Hepatocyte (in vitro differentiated cells): ENCODE results near the gene MAPK8IP1. TPM values are rescaled to one million over a fixed set of nuclear protein-coding genes. Genes with fewer than 3 reads are reported as not detected.

Source experiments
- DNase-seq: peaks from one replicate; pipeline ENCODE4 v3.0.0-alpha.2; 2016; ENCODE audit warnings: low spot score
- H2AFZ ChIP-seq: fragments of 200-600 bp; sonication (generic); 2 replicates; pipeline ENCODE4 v1.6.0; 2016; ENCODE audit warnings: antibody characterized with exemption, mild to moderate bottlenecking
- H3K27ac ChIP-seq: fragments of 200-600 bp; sonication (generic); 2 replicates; pipeline ENCODE4 v1.5.1; 2016; ENCODE audit warnings: mild to moderate bottlenecking
- H3K27me3 ChIP-seq: fragments of 200-600 bp; sonication (generic); 2 replicates; pipeline ENCODE4 v1.6.1; 2016
- H3K36me3 ChIP-seq: fragments of 200-600 bp; sonication (generic); replicated peaks from 2 replicates; pipeline ENCODE4 v1.5.1; 2016; ENCODE audit warnings: low read depth; ENCODE audit not compliant: insufficient read depth
- H3K4me1 ChIP-seq: fragments of 200-600 bp; sonication (generic); 2 replicates; pipeline ENCODE4 v1.5.1; 2016; ENCODE audit warnings: mild to moderate bottlenecking, moderate library complexity; ENCODE audit not compliant: insufficient read depth
- H3K4me2 ChIP-seq: fragments of 200-600 bp; sonication (generic); 2 replicates; pipeline ENCODE4 v1.6.0; 2016
- H3K4me3 ChIP-seq: fragments of 200-600 bp; sonication (generic); 2 replicates; pipeline ENCODE4 v1.5.1; 2016; ENCODE audit warnings: mild to moderate bottlenecking
- H3K79me2 ChIP-seq: fragments of 200-600 bp; sonication (generic); 2 replicates; pipeline ENCODE4 v1.6.0; 2017; ENCODE audit warnings: mild to moderate bottlenecking
- H3K9me2 ChIP-seq: fragments of 200-600 bp; sonication (generic); replicated peaks from 2 replicates; pipeline ENCODE4 v1.6.0; 2017; ENCODE audit warnings: mild to moderate bottlenecking; ENCODE audit not compliant: insufficient read depth
- H3K9me3 ChIP-seq: fragments of 200-600 bp; sonication (generic); 2 replicates; pipeline ENCODE4 v1.5.1; 2016; ENCODE audit warnings: low read depth, mild to moderate bottlenecking
- H4K20me1 ChIP-seq: fragments of 200-600 bp; sonication (generic); 2 replicates; pipeline ENCODE4 v1.6.0; 2016; ENCODE audit warnings: mild to moderate bottlenecking; ENCODE audit not compliant: insufficient read depth, poor library complexity, severe bottlenecking
- EZH2 ChIP-seq: fragments of 200-600 bp; sonication (generic); IDR thresholded peaks from 2 replicates; pipeline ENCODE4 v1.6.1; 2016; ENCODE audit warnings: antibody characterized with exemption, mild to moderate bottlenecking, borderline replicate concordance
- EZH2phosphoT487 ChIP-seq: fragments of 200-600 bp; sonication (generic); IDR thresholded peaks from one replicate; pipeline ENCODE4 v1.6.1; 2018; ENCODE audit warnings: antibody characterized with exemption, mild to moderate bottlenecking, low read depth, moderate library complexity; ENCODE audit not compliant: unreplicated experiment, severe bottlenecking
- WGBS: methylation state at CpG from one replicate; pipeline ENCODE4 v1.1.6; 2016; ENCODE audit warnings: low lambda C conversion rate; ENCODE audit errors: missing lambda C conversion rate; 5-methylcytosine and 5-hydroxymethylcytosine counted together
- polyA plus RNA-seq: library from polyadenylated mRNA; unstranded; fragments of >200 nt; fragmentation: Nextera tagmentation; extraction: Ambion mirVana; gene quantifications from 2 replicates; pipeline ENCODE4 v1.2.1, GENCODE V29; 2016
- total RNA-seq: library from RNA; depleted of rRNA; stranded (reverse); fragments of >200 nt; gene quantifications from 2 replicates; pipeline ENCODE4 v1.2.3, GENCODE V29; 2014
- TF ChIP-seq, protein P1 (sequence below): fragments of 200-600 bp; sonication (generic); IDR thresholded peaks from 2 replicates; pipeline ENCODE4 v1.5.1; 2016; ENCODE audit warnings: antibody characterized with exemption, mild to moderate bottlenecking; ENCODE audit not compliant: poor library complexity

MAPK8IP1 gene
- total and polyA plus RNA-seq, 2 experiments from 2014 or later = 7.2 to 7.6 TPM

GRCh38 chr11:45947885-45948284 is 62.4 kb downstream of the MAPK8IP1 start:
- H3K4me3 ChIP-seq = no peak overlapping the region
- no peaks in the 10 kb centered on the region for H3K9me3 ChIP-seq
- H3K79me2 ChIP-seq = no peaks in the 10 kb centered on the region
- no peak overlapping the region for H3K27ac ChIP-seq
- no peak for DNase-seq
- WGBS = 94% methylated on average over 1 of the region's 1 CpG
- no peaks in the 10 kb centered on the region for H3K36me3 ChIP-seq
- no peaks in the 10 kb centered on the region for H4K20me1 ChIP-seq
- H3K4me2 ChIP-seq = no peak overlapping the region
- no peaks in the 10 kb centered on the region for H3K9me2 ChIP-seq
- TF ChIP-seq EZH2phosphoT487 (no peak), EZH2 (no peak)
- TF ChIP-seq, protein P1, sequence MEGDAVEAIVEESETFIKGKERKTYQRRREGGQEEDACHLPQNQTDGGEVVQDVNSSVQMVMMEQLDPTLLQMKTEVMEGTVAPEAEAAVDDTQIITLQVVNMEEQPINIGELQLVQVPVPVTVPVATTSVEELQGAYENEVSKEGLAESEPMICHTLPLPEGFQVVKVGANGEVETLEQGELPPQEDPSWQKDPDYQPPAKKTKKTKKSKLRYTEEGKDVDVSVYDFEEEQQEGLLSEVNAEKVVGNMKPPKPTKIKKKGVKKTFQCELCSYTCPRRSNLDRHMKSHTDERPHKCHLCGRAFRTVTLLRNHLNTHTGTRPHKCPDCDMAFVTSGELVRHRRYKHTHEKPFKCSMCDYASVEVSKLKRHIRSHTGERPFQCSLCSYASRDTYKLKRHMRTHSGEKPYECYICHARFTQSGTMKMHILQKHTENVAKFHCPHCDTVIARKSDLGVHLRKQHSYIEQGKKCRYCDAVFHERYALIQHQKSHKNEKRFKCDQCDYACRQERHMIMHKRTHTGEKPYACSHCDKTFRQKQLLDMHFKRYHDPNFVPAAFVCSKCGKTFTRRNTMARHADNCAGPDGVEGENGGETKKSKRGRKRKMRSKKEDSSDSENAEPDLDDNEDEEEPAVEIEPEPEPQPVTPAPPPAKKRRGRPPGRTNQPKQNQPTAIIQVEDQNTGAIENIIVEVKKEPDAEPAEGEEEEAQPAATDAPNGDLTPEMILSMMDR = no peak
- no peak overlapping the region for H2AFZ ChIP-seq
- H3K4me1 ChIP-seq = no peaks in the 10 kb centered on the region
- H3K27me3 ChIP-seq = no peaks in the 10 kb centered on the region

DNA sequence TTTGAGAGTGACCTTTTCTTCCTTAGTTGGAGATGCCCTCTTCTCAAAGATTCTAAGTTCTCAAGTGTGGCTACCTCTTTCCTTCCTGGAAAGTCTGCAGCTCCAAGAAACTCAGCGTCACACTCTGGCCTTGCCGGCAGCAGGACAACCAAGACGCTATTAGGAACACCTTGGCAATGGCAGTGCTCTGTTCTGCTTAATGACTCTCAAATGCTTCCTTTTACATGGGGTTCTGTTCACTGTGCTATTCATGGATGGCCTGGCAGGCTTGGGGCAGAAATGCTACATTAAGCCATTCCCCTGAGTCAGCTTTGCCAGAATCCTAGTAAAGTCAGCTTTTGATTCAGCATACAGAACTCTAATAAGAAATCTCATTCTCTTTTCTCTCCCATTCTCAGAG is 62.9 kb downstream of the MAPK8IP1 start:
- Histone ChIP-seq H3K4me3 (no peak overlapping the region), H3K9me2 (no peaks in the 10 kb centered on the region), H3K79me2 (no peaks in the 10 kb centered on the region), H2AFZ (no peak overlapping the region), H3K27me3 (no peaks in the 10 kb centered on the region), H3K4me1 (no peaks in the 10 kb centered on the region), H3K36me3 (no peaks in the 10 kb centered on the region), H3K27ac (no peak overlapping the region), H3K4me2 (no peak overlapping the region), H4K20me1 (no peaks in the 10 kb centered on the region), H3K9me3 (no peaks in the 10 kb centered on the region)
- TF ChIP-seq, protein P1 = no peak
- TF ChIP-seq EZH2phosphoT487 = no peak
- TF ChIP-seq EZH2 = no peak
- 95% methylated on average over 3 of the region's 3 CpGs for WGBS
- DNase-seq = no peak

DNA sequence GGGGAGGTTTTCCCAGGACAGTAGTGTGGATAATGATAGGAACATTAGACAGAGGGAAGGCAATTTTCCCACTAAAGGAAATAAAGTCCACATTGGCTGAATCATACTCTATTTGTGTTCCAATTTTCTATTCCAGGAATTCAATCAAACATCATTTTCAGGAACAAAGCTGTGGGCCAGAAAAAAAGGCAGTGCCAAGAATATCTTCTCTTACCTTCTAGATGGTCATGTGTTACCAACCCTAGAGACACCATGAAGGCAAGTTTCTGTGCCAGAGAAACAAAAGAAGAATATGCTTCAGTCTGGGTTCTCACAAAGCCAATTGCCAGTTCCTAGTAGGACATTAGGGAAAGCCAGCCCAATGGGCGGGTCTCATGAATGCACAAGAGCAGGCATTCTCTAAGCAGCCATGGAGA is 64.5 kb downstream of the MAPK8IP1 start:
- no peaks in the 10 kb centered on the region for H3K36me3 ChIP-seq
- TF ChIP-seq EZH2phosphoT487 (no peak), EZH2 (no peak)
- TF ChIP-seq, protein P1 = no peak
- no peak overlapping the region for H3K4me2 ChIP-seq
- no peaks in the 10 kb centered on the region for H3K9me2 ChIP-seq
- H3K4me3 ChIP-seq = no peak overlapping the region
- no peak for DNase-seq
- WGBS = 97% methylated on average over 1 of the region's 1 CpG
- no peak overlapping the region for H2AFZ ChIP-seq
- H4K20me1 ChIP-seq = no peaks in the 10 kb centered on the region
- no peaks in the 10 kb centered on the region for H3K4me1 ChIP-seq
- no peaks in the 10 kb centered on the region for H3K79me2 ChIP-seq
- no peaks in the 10 kb centered on the region for H3K9me3 ChIP-seq
- no peak overlapping the region for H3K27ac ChIP-seq
- no peaks in the 10 kb centered on the region for H3K27me3 ChIP-seq

Other genes starting within 250 kb of the MAPK8IP1 start
- 1.3 and 2.9 TPM in 2 replicates for gene CHST1, start 220.0 kb upstream of the MAPK8IP1 start, total RNA-seq
- 1.9 and 2.9 TPM in 2 replicates for gene CHST1, start 220.0 kb upstream of the MAPK8IP1 start, polyA plus RNA-seq
- 11.1 and 12.7 TPM in 2 replicates for gene SLC35C1, start 80.5 kb upstream of the MAPK8IP1 start, total RNA-seq
- 22.1 and 25.0 TPM in 2 replicates for gene SLC35C1, start 80.5 kb upstream of the MAPK8IP1 start, polyA plus RNA-seq
- 21.3 and 27.6 TPM in 2 replicates for gene CRY2, start 38.2 kb upstream of the MAPK8IP1 start, total RNA-seq
- gene CRY2, start 38.2 kb upstream of the MAPK8IP1 start, polyA plus RNA-seq = 23.8 and 25.5 TPM in 2 replicates
- gene FREY1, start 21.6 kb downstream of the MAPK8IP1 start, total RNA-seq = not detected in 2 replicates
- 0.21 TPM in 1 of 2 replicates, not detected in the other for gene FREY1, start 21.6 kb downstream of the MAPK8IP1 start, polyA plus RNA-seq
- gene PEX16, start 32.2 kb downstream of the MAPK8IP1 start, total RNA-seq = 20.3 and 28.0 TPM in 2 replicates
- 32.8 and 37.3 TPM in 2 replicates for gene PEX16, start 32.2 kb downstream of the MAPK8IP1 start, polyA plus RNA-seq
- gene LARGE2, start 37.0 kb downstream of the MAPK8IP1 start, total RNA-seq = 4.3 and 4.7 TPM in 2 replicates
- 9.7 and 11.6 TPM in 2 replicates for gene LARGE2, start 37.0 kb downstream of the MAPK8IP1 start, polyA plus RNA-seq
- 27.7 and 30.4 TPM in 2 replicates for gene PHF21A, start 235.8 kb downstream of the MAPK8IP1 start, total RNA-seq
- 20.5 and 24.6 TPM in 2 replicates for gene PHF21A, start 235.8 kb downstream of the MAPK8IP1 start, polyA plus RNA-seq